GM12878 (cell line): ENCODE data around the gene ARHGAP45. TPM values are rescaled to one million over a fixed set of nuclear protein-coding genes. Genes with fewer than 3 reads are reported as not detected.

ENCODE experiments used
- ASH2L ChIP-seq: fragments of 300-600, 200-600 bp; sonication (generic); IDR thresholded peaks from 2 replicates; pipeline ENCODE4 v1.6.1; 2017; ENCODE audit warnings: low read depth, mild to moderate bottlenecking, borderline replicate concordance
- BACH1 ChIP-seq: fragments of 450-650 bp; IDR thresholded peaks from 2 replicates; pipeline ENCODE4 v1.6.1; 2017; ENCODE audit warnings: mild to moderate bottlenecking, borderline replicate concordance
- BHLHE40 ChIP-seq, 2 experiments: fragments of 450-650 bp in 1 of 2; IDR thresholded peaks; 2 replicates each; pipeline ENCODE4 v1.6.1; 2011 to 2017; ENCODE audit warnings: low read depth in 2 of 2, borderline replicate concordance in 1 of 2, improper control_type of control experiment in 1 of 2, low read length in 1 of 2, mild to moderate bottlenecking in 1 of 2
- CBX3 ChIP-seq: fragments of 200-600 bp; sonication (generic); IDR thresholded peaks from 2 replicates; pipeline ENCODE4 v1.6.1; 2016; ENCODE audit warnings: low read depth, borderline replicate concordance
- MYC ChIP-seq: IDR thresholded peaks from 2 replicates; pipeline ENCODE4 v1.6.1; 2011; ENCODE audit warnings: mild to moderate bottlenecking, low read length, moderate library complexity, inconsistent platforms; ENCODE audit not compliant: insufficient read depth, insufficient replicate concordance, insufficient read length, severe bottlenecking
- NFIC ChIP-seq: IDR thresholded peaks from 2 replicates; pipeline ENCODE4 v1.6.1; 2012; ENCODE audit warnings: low read depth, mild to moderate bottlenecking, inconsistent platforms, low read length, moderate library complexity
- NFYA ChIP-seq: IDR thresholded peaks from 2 replicates; pipeline ENCODE4 v1.6.1; 2011; ENCODE audit warnings: low read depth, mild to moderate bottlenecking, low read length, improper control_type of control experiment, borderline replicate concordance
- NRF1 ChIP-seq: conservative IDR thresholded peaks from 2 replicates; pipeline ENCODE4 v1.6.1; 2011; ENCODE audit warnings: mild to moderate bottlenecking, low read depth, low read length, improper control_type of control experiment
- POLR2A ChIP-seq: IDR thresholded peaks from 2 replicates; pipeline ENCODE4 v1.6.1; 2011; ENCODE audit warnings: low read depth, mild to moderate bottlenecking, low read length
- SIX5 ChIP-seq: IDR thresholded peaks from 2 replicates; pipeline ENCODE4 v1.6.1; 2011; ENCODE audit warnings: mild to moderate bottlenecking, low read depth, low read length, moderate library complexity; ENCODE audit not compliant: severe bottlenecking
- SMARCA5 ChIP-seq: fragments of 450-650 bp; IDR thresholded peaks from 2 replicates; pipeline ENCODE4 v1.6.1; 2017; ENCODE audit warnings: mild to moderate bottlenecking
- SMC3 ChIP-seq: IDR thresholded peaks from 2 replicates; pipeline ENCODE4 v1.6.1; 2011; ENCODE audit warnings: low read length, improper control_type of control experiment, borderline replicate concordance
- TAF1 ChIP-seq: IDR thresholded peaks from 2 replicates; pipeline ENCODE4 v1.6.1; 2011; ENCODE audit warnings: mild to moderate bottlenecking, low read depth, low read length, borderline replicate concordance
- TCF12 ChIP-seq: IDR thresholded peaks from 2 replicates; pipeline ENCODE4 v1.6.1; 2011; ENCODE audit warnings: low read depth, mild to moderate bottlenecking, low read length
- TCF3 ChIP-seq: IDR thresholded peaks from 2 replicates; pipeline ENCODE4 v1.6.1; 2012; ENCODE audit warnings: low read depth, mild to moderate bottlenecking, low read length, borderline replicate concordance; ENCODE audit not compliant: insufficient read depth
- YY1 ChIP-seq: IDR thresholded peaks from 2 replicates; pipeline ENCODE4 v1.6.1; 2011; ENCODE audit warnings: low read depth, mild to moderate bottlenecking, low read length
- ZNF24 ChIP-seq: fragments of 450-650 bp; IDR thresholded peaks from 2 replicates; pipeline ENCODE4 v1.6.1; 2017; ENCODE audit warnings: antibody characterized with exemption, mild to moderate bottlenecking
- polyA plus RNA-seq, 11 experiments: library from polyadenylated mRNA; depleted of rRNA in 4 of 11; unstranded in 6 of 11; stranded (reverse) in 5 of 11; fragments of >200 nt; fragmentation: Nextera tagmentation in 4 of 11; fragmentation: Illumina TruSeq in 1 of 11; extraction: Ambion mirVana in 4 of 11; extraction: Trizol in 1 of 11; gene quantifications; 1 replicate in 1 of 11; 2 replicates in 10 of 11; pipeline versions ENCODE4 v1.2.1 to v1.2.3, GENCODE V29; 2011 to 2016; ENCODE audit warnings: inconsistent platforms in 2 of 11, missing spikeins in 2 of 11, low read depth in 1 of 11
- total RNA-seq, 4 experiments: library from RNA; depleted of rRNA in 3 of 4; stranded (reverse); fragments of >200 nt in 3 of 4; fragmentation: Illumina TruSeq in 1 of 4; extraction: Trizol in 1 of 4; gene quantifications; 2 replicates each; pipeline versions ENCODE4 v1.2.1 to v1.2.3, GENCODE V29; 2013 to 2021
- TF ChIP-seq, protein P1 (sequence below): IDR thresholded peaks from 2 replicates; pipeline ENCODE4 v1.6.1; 2011; ENCODE audit warnings: borderline replicate concordance, low read depth, mild to moderate bottlenecking, moderate library complexity, mixed read lengths, low read length; ENCODE audit not compliant: insufficient read depth; ENCODE audit errors: extremely low read length
- TF ChIP-seq, protein P2 (sequence below): fragments of 450-650 bp; IDR thresholded peaks from 2 replicates; pipeline ENCODE4 v1.6.1; 2017; ENCODE audit warnings: mild to moderate bottlenecking
- TF ChIP-seq, protein P3 (sequence below): fragments of 450-650 bp; IDR thresholded peaks from 2 replicates; pipeline ENCODE4 v1.6.1; 2017; ENCODE audit warnings: mild to moderate bottlenecking, low read depth, inconsistent platforms; ENCODE audit not compliant: poor library complexity, severe bottlenecking
- TF ChIP-seq, protein P4 (sequence below): fragments of 450-650 bp; IDR thresholded peaks from 2 replicates; pipeline ENCODE4 v1.6.1; 2016; ENCODE audit warnings: mild to moderate bottlenecking
- TF ChIP-seq, protein P5 (sequence below): fragments of 450-650 bp; conservative IDR thresholded peaks from 2 replicates; pipeline ENCODE4 v1.6.1; 2017; ENCODE audit warnings: mild to moderate bottlenecking, moderate library complexity

Gene ARHGAP45
- total and polyA plus RNA-seq, 10 of the 15 experiments (the other 5 are each of a cell fraction or from before 2014, with no cell fraction given) = 1.4 to 151 (median 59.9) TPM

DNA sequence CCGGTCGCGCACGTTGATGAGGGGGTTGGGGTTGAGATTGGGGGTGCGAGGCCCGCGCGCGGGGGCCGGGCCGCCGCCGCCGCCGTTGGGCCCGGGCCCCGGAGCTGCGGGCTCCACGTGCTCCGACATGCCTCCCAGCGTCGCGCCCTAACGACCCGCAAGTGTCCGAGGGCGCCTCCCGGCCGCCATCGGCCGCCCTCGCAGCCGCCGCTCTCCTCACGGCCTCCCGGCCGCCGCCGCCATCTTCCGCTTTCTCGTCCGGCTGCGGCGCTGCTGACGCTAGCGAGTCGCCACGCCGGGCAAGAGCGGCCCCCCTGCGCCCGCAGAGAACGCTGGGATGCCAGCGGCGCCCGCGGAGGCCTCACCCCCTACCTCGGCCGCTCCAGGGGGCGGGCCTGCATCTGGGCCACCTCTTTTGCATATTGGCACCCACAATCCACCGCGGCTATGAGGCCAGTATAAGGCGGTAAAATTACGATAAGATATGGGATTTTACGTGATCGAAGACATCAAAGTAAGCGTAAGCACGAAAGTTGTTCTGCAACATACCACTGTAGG lies 46.0 kb upstream of the ARHGAP45 start, which contains the start of gene TMEM259 (continued):
- TF ChIP-seq, protein P1, sequence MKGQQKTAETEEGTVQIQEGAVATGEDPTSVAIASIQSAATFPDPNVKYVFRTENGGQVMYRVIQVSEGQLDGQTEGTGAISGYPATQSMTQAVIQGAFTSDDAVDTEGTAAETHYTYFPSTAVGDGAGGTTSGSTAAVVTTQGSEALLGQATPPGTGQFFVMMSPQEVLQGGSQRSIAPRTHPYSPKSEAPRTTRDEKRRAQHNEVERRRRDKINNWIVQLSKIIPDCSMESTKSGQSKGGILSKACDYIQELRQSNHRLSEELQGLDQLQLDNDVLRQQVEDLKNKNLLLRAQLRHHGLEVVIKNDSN = no peak
- TF ChIP-seq BACH1 (peak; percentile 86), SMC3 (no peak), CBX3 (no peak), SMARCA5 (peak; percentile 81), POLR2A (peak; percentile 82), NFIC (no peak), MYC (peak; percentile 80), NRF1 (0 out of 2 replicates have a peak, but pooled peaks have one; percentile 18), YY1 (peak; percentile 99), ASH2L (peak; percentile 48; the same call in 1 of the 2 replicates), TCF12 (peak; percentile 20; the same call in 1 of the 2 replicates), SIX5 (peak; percentile 38), TAF1 (peak; percentile 97), BHLHE40 (IDR thresholded peaks at IDR 0.05; ENCODE audit: borderline replicate concordance in 1 of 2, low read depth in 2 of 2, low read length in 1 of 2) (peak in 1 of 2 experiments; percentile 7; a peak in 2 of 4 replicates), NFYA (no peak), TCF3 (0 out of 2 replicates have a peak, but pooled peaks have one; percentile 39), ZNF24 (peak; percentile 22; the same call in 1 of the 2 replicates)
- TF ChIP-seq, protein P2, sequence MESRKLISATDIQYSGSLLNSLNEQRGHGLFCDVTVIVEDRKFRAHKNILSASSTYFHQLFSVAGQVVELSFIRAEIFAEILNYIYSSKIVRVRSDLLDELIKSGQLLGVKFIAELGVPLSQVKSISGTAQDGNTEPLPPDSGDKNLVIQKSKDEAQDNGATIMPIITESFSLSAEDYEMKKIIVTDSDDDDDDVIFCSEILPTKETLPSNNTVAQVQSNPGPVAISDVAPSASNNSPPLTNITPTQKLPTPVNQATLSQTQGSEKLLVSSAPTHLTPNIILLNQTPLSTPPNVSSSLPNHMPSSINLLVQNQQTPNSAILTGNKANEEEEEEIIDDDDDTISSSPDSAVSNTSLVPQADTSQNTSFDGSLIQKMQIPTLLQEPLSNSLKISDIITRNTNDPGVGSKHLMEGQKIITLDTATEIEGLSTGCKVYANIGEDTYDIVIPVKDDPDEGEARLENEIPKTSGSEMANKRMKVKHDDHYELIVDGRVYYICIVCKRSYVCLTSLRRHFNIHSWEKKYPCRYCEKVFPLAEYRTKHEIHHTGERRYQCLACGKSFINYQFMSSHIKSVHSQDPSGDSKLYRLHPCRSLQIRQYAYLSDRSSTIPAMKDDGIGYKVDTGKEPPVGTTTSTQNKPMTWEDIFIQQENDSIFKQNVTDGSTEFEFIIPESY = no peak
- TF ChIP-seq, protein P3, sequence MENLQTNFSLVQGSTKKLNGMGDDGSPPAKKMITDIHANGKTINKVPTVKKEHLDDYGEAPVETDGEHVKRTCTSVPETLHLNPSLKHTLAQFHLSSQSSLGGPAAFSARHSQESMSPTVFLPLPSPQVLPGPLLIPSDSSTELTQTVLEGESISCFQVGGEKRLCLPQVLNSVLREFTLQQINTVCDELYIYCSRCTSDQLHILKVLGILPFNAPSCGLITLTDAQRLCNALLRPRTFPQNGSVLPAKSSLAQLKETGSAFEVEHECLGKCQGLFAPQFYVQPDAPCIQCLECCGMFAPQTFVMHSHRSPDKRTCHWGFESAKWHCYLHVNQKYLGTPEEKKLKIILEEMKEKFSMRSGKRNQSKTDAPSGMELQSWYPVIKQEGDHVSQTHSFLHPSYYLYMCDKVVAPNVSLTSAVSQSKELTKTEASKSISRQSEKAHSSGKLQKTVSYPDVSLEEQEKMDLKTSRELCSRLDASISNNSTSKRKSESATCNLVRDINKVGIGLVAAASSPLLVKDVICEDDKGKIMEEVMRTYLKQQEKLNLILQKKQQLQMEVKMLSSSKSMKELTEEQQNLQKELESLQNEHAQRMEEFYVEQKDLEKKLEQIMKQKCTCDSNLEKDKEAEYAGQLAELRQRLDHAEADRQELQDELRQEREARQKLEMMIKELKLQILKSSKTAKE = no peak
- TF ChIP-seq, protein P4, sequence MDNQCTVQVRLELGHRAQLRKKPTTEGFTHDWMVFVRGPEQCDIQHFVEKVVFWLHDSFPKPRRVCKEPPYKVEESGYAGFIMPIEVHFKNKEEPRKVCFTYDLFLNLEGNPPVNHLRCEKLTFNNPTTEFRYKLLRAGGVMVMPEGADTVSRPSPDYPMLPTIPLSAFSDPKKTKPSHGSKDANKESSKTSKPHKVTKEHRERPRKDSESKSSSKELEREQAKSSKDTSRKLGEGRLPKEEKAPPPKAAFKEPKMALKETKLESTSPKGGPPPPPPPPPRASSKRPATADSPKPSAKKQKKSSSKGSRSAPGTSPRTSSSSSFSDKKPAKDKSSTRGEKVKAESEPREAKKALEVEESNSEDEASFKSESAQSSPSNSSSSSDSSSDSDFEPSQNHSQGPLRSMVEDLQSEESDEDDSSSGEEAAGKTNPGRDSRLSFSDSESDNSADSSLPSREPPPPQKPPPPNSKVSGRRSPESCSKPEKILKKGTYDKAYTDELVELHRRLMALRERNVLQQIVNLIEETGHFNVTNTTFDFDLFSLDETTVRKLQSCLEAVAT = no peak
- TF ChIP-seq, protein P5, sequence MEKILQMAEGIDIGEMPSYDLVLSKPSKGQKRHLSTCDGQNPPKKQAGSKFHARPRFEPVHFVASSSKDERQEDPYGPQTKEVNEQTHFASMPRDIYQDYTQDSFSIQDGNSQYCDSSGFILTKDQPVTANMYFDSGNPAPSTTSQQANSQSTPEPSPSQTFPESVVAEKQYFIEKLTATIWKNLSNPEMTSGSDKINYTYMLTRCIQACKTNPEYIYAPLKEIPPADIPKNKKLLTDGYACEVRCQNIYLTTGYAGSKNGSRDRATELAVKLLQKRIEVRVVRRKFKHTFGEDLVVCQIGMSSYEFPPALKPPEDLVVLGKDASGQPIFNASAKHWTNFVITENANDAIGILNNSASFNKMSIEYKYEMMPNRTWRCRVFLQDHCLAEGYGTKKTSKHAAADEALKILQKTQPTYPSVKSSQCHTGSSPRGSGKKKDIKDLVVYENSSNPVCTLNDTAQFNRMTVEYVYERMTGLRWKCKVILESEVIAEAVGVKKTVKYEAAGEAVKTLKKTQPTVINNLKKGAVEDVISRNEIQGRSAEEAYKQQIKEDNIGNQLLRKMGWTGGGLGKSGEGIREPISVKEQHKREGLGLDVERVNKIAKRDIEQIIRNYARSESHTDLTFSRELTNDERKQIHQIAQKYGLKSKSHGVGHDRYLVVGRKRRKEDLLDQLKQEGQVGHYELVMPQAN = peak; percentile 91
